Type B pancreatic cell (in vitro differentiated cells): ENCODE data around the gene FADS3. TPM values are rescaled to one million over a fixed set of nuclear protein-coding genes. Genes with fewer than 3 reads are reported as not detected.

Experiments
- DNase-seq: peaks from one replicate; pipeline ENCODE4 v3.0.0; 2021; ENCODE audit warnings: mixed read lengths; ENCODE audit not compliant: unreplicated experiment; ENCODE audit errors: extremely low spot score
- H3K27ac Mint-ChIP-seq: 2 replicates; pipeline ENCODE4 v1.8.0; 2021; ENCODE audit warnings: mild to moderate bottlenecking, mixed read lengths
- H3K27me3 Mint-ChIP-seq: 2 replicates; pipeline ENCODE4 v1.8.0; 2021; ENCODE audit warnings: mixed read lengths
- H3K36me3 Mint-ChIP-seq: 2 replicates; pipeline ENCODE4 v1.8.0; 2021; ENCODE audit warnings: mixed read lengths
- H3K4me1 Mint-ChIP-seq: one replicate; pipeline ENCODE4 v1.8.0; 2021; ENCODE audit warnings: mixed read lengths; ENCODE audit not compliant: unreplicated experiment
- H3K4me3 Mint-ChIP-seq: 2 replicates; pipeline ENCODE4 v1.8.0; 2021; ENCODE audit warnings: mild to moderate bottlenecking, mixed read lengths
- H3K9me3 Mint-ChIP-seq: 2 replicates; pipeline ENCODE4 v1.8.0; 2021; ENCODE audit warnings: mixed read lengths
- total RNA-seq: library from RNA; stranded (reverse); gene quantifications from 2 replicates; pipeline ENCODE4 v1.2.1, GENCODE V29; 2021; ENCODE audit warnings: low replicate concordance
- TF ChIP-seq, protein P1 (sequence below): fragments of 200-600 bp; sonication (generic); conservative IDR thresholded peaks from 2 replicates; pipeline ENCODE4 v1.5.0; 2021; ENCODE audit warnings: antibody characterized with exemption, mild to moderate bottlenecking

Gene FADS3
- total RNA-seq, 1 donor from 2014 or later, result 10.0 TPM

DNA sequence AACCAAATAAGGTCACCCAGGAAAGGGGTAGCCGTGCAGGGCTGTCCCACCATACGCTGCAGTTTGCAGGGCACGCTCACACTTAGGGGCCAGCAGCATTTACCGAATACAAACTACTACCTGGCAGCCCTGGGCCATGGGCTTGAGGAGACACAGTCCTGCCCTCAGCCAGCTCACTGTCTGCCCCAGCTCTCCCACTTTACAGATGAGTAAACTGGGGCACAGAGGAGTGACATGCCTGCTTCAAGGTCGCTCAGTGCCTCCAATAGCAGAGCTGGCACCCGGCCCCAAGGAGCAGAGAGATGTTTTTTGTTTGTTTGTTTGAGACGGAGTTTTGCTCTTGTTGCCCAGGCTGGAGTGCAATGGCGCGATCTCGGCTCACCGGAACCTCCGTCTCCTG is 2.8 kb downstream of the FADS3 start:
- H3K4me3 Mint-ChIP-seq, result peak overlapping the region; percentile 54
- no peaks in the 10 kb centered on the region for H3K36me3 Mint-ChIP-seq
- no peak overlapping the region for H3K27ac Mint-ChIP-seq
- H3K9me3 Mint-ChIP-seq, result peaks cover 4% of the 10 kb centered on the region
- H3K27me3 Mint-ChIP-seq, result no peaks in the 10 kb centered on the region
- TF ChIP-seq, protein P1, sequence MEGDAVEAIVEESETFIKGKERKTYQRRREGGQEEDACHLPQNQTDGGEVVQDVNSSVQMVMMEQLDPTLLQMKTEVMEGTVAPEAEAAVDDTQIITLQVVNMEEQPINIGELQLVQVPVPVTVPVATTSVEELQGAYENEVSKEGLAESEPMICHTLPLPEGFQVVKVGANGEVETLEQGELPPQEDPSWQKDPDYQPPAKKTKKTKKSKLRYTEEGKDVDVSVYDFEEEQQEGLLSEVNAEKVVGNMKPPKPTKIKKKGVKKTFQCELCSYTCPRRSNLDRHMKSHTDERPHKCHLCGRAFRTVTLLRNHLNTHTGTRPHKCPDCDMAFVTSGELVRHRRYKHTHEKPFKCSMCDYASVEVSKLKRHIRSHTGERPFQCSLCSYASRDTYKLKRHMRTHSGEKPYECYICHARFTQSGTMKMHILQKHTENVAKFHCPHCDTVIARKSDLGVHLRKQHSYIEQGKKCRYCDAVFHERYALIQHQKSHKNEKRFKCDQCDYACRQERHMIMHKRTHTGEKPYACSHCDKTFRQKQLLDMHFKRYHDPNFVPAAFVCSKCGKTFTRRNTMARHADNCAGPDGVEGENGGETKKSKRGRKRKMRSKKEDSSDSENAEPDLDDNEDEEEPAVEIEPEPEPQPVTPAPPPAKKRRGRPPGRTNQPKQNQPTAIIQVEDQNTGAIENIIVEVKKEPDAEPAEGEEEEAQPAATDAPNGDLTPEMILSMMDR, result no peak
- no peak for DNase-seq
- no peaks in the 10 kb centered on the region for H3K4me1 Mint-ChIP-seq

DNA sequence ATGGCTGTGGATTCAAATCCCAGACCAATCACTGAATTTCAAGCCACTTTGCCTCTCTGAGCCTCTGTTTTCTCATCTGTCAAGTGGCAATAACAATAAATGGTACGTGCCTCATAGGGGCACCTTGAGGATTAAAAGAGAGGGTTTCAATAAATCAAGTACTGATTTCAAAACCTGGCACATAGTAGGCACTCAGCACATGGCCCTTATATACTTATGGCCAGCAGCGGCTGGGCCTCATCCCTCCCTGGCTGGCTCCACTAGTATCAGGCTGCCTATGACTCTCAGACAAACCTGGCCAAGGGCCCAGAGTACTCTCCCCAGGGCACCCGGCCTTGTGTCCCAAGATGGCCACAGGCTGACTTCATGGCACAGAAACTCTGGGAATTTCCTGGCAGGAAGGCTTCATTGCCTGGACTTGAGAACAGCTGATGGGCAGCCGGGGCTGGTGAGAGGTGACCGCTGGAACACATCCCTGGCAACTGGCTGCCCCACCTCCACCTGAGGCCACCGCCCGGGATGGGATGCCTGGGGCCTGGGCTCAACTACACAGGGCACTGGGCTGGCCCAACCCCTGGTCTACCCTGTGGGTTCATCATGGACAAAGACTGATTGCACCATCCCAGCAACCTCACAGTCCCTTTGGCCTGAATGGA is 3.4 kb downstream of the FADS3 start:
- no peak overlapping the region for H3K4me3 Mint-ChIP-seq
- no peak overlapping the region for H3K27ac Mint-ChIP-seq
- H3K4me1 Mint-ChIP-seq, result no peaks in the 10 kb centered on the region

DNA sequence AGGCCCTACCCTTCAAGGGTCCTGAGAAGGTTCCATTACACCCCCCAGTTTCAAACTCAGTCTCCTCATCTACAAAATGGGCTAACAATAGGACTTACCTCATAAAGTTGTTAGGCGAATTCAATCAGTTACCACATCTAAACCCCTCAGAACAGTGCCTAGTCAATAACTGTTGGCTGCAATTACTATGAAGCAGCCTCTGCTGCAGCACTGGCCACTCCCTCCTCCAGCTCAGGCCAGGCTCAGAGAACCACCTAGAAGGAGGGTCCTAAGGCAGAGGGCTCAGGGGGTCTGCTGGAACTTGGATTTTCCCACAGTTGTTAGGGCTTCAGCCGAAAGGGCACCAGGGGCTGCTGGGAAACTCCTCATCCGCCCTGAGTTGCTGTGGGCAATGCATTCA is 4.7 kb downstream of the FADS3 start:
- no peaks in the 10 kb centered on the region for H3K36me3 Mint-ChIP-seq
- DNase-seq, result no peak
- H3K4me1 Mint-ChIP-seq, result no peaks in the 10 kb centered on the region
- H3K27me3 Mint-ChIP-seq, result no peaks in the 10 kb centered on the region
- TF ChIP-seq, protein P1, result no peak
- no peak overlapping the region for H3K4me3 Mint-ChIP-seq
- peaks cover 4% of the 10 kb centered on the region for H3K9me3 Mint-ChIP-seq
- no peak overlapping the region for H3K27ac Mint-ChIP-seq

More for the DNA sequence above, 3.4 kb downstream of the FADS3 start:
- DNase-seq, result no peak
- H3K9me3 Mint-ChIP-seq, result peaks cover 4% of the 10 kb centered on the region
- no peaks in the 10 kb centered on the region for H3K36me3 Mint-ChIP-seq
- TF ChIP-seq, protein P1, result no peak
- no peaks in the 10 kb centered on the region for H3K27me3 Mint-ChIP-seq

DNA sequence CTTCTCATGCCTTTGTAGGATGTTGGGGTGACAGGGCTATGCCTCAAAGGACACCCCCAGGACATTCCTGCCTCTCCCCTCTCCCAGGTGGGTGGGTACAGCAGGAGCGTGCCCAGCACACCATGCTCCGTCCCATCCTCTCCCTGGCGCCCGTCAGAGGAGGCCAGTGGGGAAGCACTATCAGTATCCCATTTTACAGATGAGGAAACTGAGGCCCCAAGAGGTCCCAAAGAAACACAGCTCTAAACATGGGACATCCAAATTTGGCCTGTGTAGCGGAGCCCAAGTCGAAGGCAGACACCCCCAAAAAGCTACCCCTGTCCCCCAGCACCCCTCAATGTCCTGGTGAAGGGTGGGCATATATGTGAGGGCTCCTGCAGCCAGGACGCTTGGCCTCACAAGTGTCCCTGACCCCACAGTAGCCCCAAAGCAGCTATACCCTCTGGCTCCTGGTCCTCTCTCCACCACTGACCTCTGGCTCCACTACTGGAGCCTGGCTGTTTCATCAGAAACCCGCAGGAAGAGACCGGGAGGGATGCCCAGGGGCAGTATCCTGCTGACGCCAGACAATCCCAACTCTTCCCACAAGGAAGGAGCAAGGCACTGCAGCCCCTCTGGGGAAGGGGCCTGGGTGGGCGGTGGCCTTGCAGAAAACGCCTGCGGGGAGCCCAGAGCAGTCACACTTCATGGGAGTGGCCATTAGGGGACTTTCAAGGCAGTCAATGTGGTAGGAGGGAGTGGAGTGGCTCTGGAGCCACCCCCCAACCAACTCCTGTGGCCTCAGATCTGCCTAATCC is 5.4 kb downstream of the FADS3 start:
- Mint-ChIP-seq H3K4me3 (no peak overlapping the region), H3K27me3 (no peaks in the 10 kb centered on the region), H3K4me1 (no peaks in the 10 kb centered on the region), H3K9me3 (peaks cover 4% of the 10 kb centered on the region), H3K27ac (no peak overlapping the region), H3K36me3 (no peaks in the 10 kb centered on the region)
- TF ChIP-seq, protein P1, result no peak
- DNase-seq, result no peak

DNA sequence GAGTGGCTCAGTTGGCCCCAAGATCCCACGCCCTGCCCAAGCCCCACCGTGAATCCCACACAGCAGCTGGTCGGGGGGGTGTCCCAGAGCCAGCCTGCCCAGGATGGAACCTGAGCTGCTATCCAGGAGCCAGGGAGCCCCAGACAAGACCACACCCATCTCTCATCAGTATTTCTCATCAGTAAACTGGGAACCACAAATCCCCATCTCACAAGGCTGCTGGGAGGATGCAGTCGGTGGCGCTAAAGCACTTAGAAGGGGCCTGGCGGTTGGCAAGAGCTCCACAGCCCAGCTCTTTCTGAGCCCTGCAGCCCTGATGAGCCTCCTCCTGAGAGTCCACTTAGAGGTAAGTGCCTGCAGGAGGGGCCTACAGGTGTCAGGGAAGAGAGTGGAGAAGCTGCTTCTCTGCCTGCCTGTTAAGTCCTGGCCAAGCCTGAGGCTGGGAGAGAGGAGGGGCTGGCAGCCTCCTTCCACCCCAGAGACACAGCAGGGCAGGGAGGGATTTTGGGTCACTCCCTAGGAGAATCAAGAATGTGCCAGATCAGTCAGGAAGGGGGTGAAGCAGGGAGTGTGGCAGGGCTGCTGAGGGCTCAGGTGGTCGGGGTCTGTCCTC is 6.1 kb downstream of the FADS3 start:
- no peak for DNase-seq
- TF ChIP-seq, protein P1, result no peak
- Mint-ChIP-seq H3K27ac (peak overlapping the region; percentile 69), H3K36me3 (no peaks in the 10 kb centered on the region), H3K4me1 (peaks cover 3% of the 10 kb centered on the region), H3K27me3 (no peaks in the 10 kb centered on the region), H3K4me3 (no peak overlapping the region), H3K9me3 (peaks cover 4% of the 10 kb centered on the region)
